Activated effector memory CD4-positive, alpha-beta T cell treated with anti-CD3 and anti-CD28 coated beads, Interleukin-2, amount 50 U/mL, for 16 hours (primary cell): ENCODE data around the gene CHI3L2.

Experiments
- DNase-seq: peaks from one replicate; pipeline ENCODE4 v3.0.0-alpha.2; 2020

CHI3L2 gene

GRCh38 chr1:111221633-111222291 lies 5.8 kb upstream of the CHI3L2 start:
- peak; percentile 77 for DNase-seq

GRCh38 chr1:111222308-111223125 lies 5.0 kb upstream of the CHI3L2 start:
- peak; percentile 90 for DNase-seq

- no peak for DNase-seq
Measured at GRCh38 chr1:111223126-111223685, 4.3 kb upstream of the CHI3L2 start.

GRCh38 chr1:111225091-111225490 lies 2.4 kb upstream of the CHI3L2 start:
- DNase-seq, result no peak

- peak; percentile 69 for DNase-seq
Measured at GRCh38 chr1:111225717-111226400, 1.7 kb upstream of the CHI3L2 start.

GRCh38 chr1:111227851-111228747 lies 586 bp downstream of the CHI3L2 start:
- no peak for DNase-seq

- DNase-seq, result no peak
Measured at GRCh38 chr1:111228748-111229126, 1.2 kb downstream of the CHI3L2 start.

GRCh38 chr1:111232134-111232533 lies 4.6 kb downstream of the CHI3L2 start:
- no peak for DNase-seq

GRCh38 chr1:111234258-111234657 lies 6.7 kb downstream of the CHI3L2 start:
- DNase-seq, result no peak

- no peak for DNase-seq
Measured at GRCh38 chr1:111234866-111235265, 7.4 kb downstream of the CHI3L2 start.

- no peak for DNase-seq
Measured at GRCh38 chr1:111236379-111236778, 8.9 kb downstream of the CHI3L2 start.

- no peak for DNase-seq
Measured at GRCh38 chr1:111236806-111237205, 9.3 kb downstream of the CHI3L2 start.

- DNase-seq, result no peak
Measured at GRCh38 chr1:111238056-111238795, 10.7 kb downstream of the CHI3L2 start.

GRCh38 chr1:111241797-111242196 lies 14.3 kb downstream of the CHI3L2 start:
- no peak for DNase-seq

GRCh38 chr1:111242805-111243523 lies 15.5 kb downstream of the CHI3L2 start:
- DNase-seq, result no peak

GRCh38 chr1:111247125-111247838 lies 19.8 kb downstream of the CHI3L2 start:
- DNase-seq, result no peak

- no peak for DNase-seq
Measured at GRCh38 chr1:111249960-111250359, 22.4 kb downstream of the CHI3L2 start.

GRCh38 chr1:111251570-111251969 lies 24.1 kb downstream of the CHI3L2 start:
- DNase-seq, result no peak

GRCh38 chr1:111252786-111253185 lies 25.3 kb downstream of the CHI3L2 start:
- DNase-seq, result no peak

- no peak for DNase-seq
Measured at GRCh38 chr1:111253876-111254275, 26.4 kb downstream of the CHI3L2 start.
